ENCODE results near the gene SPATS1.

Gene SPATS1

GRCh38 chr6:44335631-44336030, 6.8 kb upstream of the SPATS1 start:
- ATAC-seq (ENCODE audit: insufficient read depth, low read depth) (no peak), DNase-seq (no peak)
- H2AFZ ChIP-seq (ENCODE audit: low read depth, low read length) = no peak overlapping the region
- H4K20me1 ChIP-seq (ENCODE audit: insufficient read depth, low read length) = no peaks in the 10 kb centered on the region
- no peak overlapping the region for H3K4me3 ChIP-seq (ENCODE audit: low read depth in 1 of 2, low read length in 2 of 2)
- no peak for TF ChIP-seq CTCF (IDR thresholded peaks at IDR 0.05; ENCODE audit: borderline replicate concordance, extremely low read depth, low read length, poor library complexity, severe bottlenecking)
- TF ChIP-seq EZH2 (IDR thresholded peaks at IDR 0.05; ENCODE audit: borderline replicate concordance, low read depth, low read length, severe bottlenecking) = no peak
- peaks cover 16% of the 10 kb centered on the region for H3K27me3 ChIP-seq (ENCODE audit: insufficient read depth, low read length, poor library complexity)
- no peaks in the 10 kb centered on the region for H3K79me2 ChIP-seq (ENCODE audit: insufficient read depth, low read length)
- no peak overlapping the region for H3K9ac ChIP-seq (ENCODE audit: low read depth, low read length)
- H3K9me3 ChIP-seq (ENCODE audit: insufficient read depth, low read length, severe bottlenecking) = no peaks in the 10 kb centered on the region
- H3K4me2 ChIP-seq (ENCODE audit: insufficient read depth, low read length) = no peak overlapping the region
- no peaks in the 10 kb centered on the region for H3K36me3 ChIP-seq (ENCODE audit: insufficient read depth, low read length)
- no peak overlapping the region for H3K27ac ChIP-seq (ENCODE audit: low read length)
- H3K4me1 ChIP-seq (ENCODE audit: insufficient read depth, low read length) = no peaks in the 10 kb centered on the region

GRCh38 chr6:44338228-44339122, 4.0 kb upstream of the SPATS1 start:
- no peaks in the 10 kb centered on the region for H4K20me1 ChIP-seq (ENCODE audit: insufficient read depth, low read length)
- TF ChIP-seq CTCF (IDR thresholded peaks at IDR 0.05; ENCODE audit: borderline replicate concordance, extremely low read depth, low read length, poor library complexity, severe bottlenecking) (peak; percentile 89), EZH2 (IDR thresholded peaks at IDR 0.05; ENCODE audit: borderline replicate concordance, low read depth, low read length, severe bottlenecking) (no peak)
- ATAC-seq (ENCODE audit: insufficient read depth, low read depth) (peak; percentile 97), DNase-seq (peak; percentile 74)
- H2AFZ ChIP-seq (ENCODE audit: low read depth, low read length) = no peak overlapping the region
- no peaks in the 10 kb centered on the region for H3K9me3 ChIP-seq (ENCODE audit: insufficient read depth, low read length, severe bottlenecking)
- H3K4me2 ChIP-seq (ENCODE audit: insufficient read depth, low read length) = no peak overlapping the region
- no peaks in the 10 kb centered on the region for H3K36me3 ChIP-seq (ENCODE audit: insufficient read depth, low read length)
- peaks cover 20% of the 10 kb centered on the region for H3K27me3 ChIP-seq (ENCODE audit: insufficient read depth, low read length, poor library complexity)
- H3K4me1 ChIP-seq (ENCODE audit: insufficient read depth, low read length) = no peaks in the 10 kb centered on the region
- no peak overlapping the region for H3K4me3 ChIP-seq (ENCODE audit: low read depth in 1 of 2, low read length in 2 of 2)
- H3K27ac ChIP-seq (ENCODE audit: low read length) = no peak overlapping the region
- no peak overlapping the region for H3K9ac ChIP-seq (ENCODE audit: low read depth, low read length)
- no peaks in the 10 kb centered on the region for H3K79me2 ChIP-seq (ENCODE audit: insufficient read depth, low read length)

- no peak for TF ChIP-seq EZH2 (IDR thresholded peaks at IDR 0.05; ENCODE audit: borderline replicate concordance, low read depth, low read length, severe bottlenecking)
- no peak for TF ChIP-seq CTCF (IDR thresholded peaks at IDR 0.05; ENCODE audit: borderline replicate concordance, extremely low read depth, low read length, poor library complexity, severe bottlenecking)
- Histone ChIP-seq H3K9me3 (ENCODE audit: insufficient read depth, low read length, severe bottlenecking) (no peaks in the 10 kb centered on the region), H3K36me3 (ENCODE audit: insufficient read depth, low read length) (no peaks in the 10 kb centered on the region), H2AFZ (ENCODE audit: low read depth, low read length) (no peak overlapping the region), H3K9ac (ENCODE audit: low read depth, low read length) (no peak overlapping the region), H3K4me2 (ENCODE audit: insufficient read depth, low read length) (no peak overlapping the region), H3K4me1 (ENCODE audit: insufficient read depth, low read length) (no peaks in the 10 kb centered on the region), H4K20me1 (ENCODE audit: insufficient read depth, low read length) (no peaks in the 10 kb centered on the region), H3K79me2 (ENCODE audit: insufficient read depth, low read length) (no peaks in the 10 kb centered on the region), H3K27ac (ENCODE audit: low read length) (no peak overlapping the region), H3K27me3 (ENCODE audit: insufficient read depth, low read length, poor library complexity) (peaks cover 27% of the 10 kb centered on the region), H3K4me3 (ENCODE audit: low read depth in 1 of 2, low read length in 2 of 2) (no peak overlapping the region)
- no peak for ATAC-seq (ENCODE audit: insufficient read depth, low read depth)
- DNase-seq = no peak
Observed at GRCh38 chr6:44339301-44339700, 3.1 kb upstream of the SPATS1 start.

All from DND-41 (cell line).